ENCODE data around the gene CIDEC. TPM values are rescaled to one million over a fixed set of nuclear protein-coding genes. Genes with fewer than 3 reads are reported as not detected.
A peak's percentile ranks its signal among the peaks of the same experiment; 100 is the strongest.

CIDEC gene
- total and polyA plus RNA-seq, 9 of the 15 experiments (the other 6 are each of a cell fraction or from before 2014, with no cell fraction given) = not detected

DNA sequence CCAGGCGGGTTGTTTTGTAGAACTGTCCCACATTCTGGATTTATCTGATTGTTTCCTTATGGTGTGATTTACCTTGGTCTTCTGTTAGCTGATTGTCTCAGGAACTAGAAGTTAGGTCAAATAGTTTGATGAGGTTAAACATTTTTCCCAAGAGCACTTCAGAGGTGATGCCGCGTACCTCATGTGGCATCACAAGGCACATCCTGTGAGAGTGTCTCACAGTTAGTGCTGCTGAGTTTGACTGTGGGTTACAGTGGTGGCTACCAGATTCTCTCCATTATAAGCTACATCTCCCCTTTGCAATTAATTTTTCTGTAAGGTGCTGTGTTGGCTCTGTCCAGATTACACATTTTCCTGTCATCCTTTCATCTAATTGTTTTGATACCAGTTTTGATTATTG is 48.8 kb downstream of the CIDEC start (continued):
- no peak for TF ChIP-seq KAT2B (IDR thresholded peaks at IDR 0.05; ENCODE audit: low read depth, low read length)

DNA sequence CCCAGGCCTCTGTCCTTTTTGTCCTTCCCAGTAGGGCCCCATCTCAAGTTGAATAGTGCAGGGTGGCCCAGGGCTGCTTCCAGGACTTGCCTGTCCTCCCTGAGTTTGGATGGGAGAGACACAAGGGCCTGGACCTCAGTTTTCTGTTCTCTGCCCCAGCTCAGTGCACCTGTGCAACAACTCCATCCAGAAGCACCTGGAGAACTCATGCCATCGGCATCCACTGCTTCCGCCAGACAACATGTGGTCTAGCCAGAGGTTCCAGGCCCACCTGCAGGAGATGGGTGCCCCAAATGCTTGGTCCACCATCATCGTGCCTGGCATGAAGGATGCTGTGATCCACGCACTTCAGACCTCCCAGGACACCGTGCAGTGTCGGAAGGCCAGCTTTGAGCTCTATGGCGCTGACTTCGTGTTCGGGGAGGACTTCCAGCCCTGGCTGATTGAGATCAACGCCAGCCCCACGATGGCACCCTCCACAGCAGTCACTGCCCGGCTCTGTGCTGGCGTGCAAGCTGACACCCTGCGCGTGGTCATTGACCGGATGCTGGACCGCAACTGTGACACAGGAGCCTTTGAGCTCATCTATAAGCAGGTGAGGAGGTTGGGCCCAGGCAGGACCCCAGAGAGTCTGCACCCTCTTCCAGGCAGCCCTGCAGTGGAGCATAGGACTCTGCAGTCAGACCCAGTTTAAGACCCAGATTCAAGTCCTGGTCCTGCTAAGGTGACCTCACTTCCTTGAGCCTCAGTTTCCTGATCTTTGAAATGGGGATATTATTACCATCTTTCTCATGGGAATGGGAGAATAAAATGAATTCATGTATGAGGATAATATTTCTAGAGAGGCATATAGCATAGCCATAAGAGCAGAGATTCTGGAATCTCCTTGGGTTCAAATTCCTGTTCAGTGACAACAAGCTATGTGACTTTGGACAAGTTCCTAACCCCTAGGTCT is 51.0 kb downstream of the CIDEC start:
- intact Hi-C loops (cut with micrococcal nuclease) = no loop called here
- in situ Hi-C loops (cut with MboI) = loop anchor here (25.0 kb wide), 1 partner anchor 908 kb away; no protein-coding TSS in a partner anchor
- POLR2A ChIA-PET = interaction anchor here (0.6 to 3.2 kb wide), 3 partner anchors 12 to 15 kb away, joined by 4 to 18 read pairs (median 4); partner anchors contain the start of gene RPUSD3
- TF ChIP-seq MAX (CRISPR knock-in tag; IDR thresholded peaks at IDR 0.05) (peak; percentile 32; the same call in 1 of the 2 replicates), WHSC1 (IDR thresholded peaks at IDR 0.05; ENCODE audit: low read length) (peak; percentile 36), CBX3 (IDR thresholded peaks at IDR 0.05; ENCODE audit: borderline replicate concordance in 1 of 2, low read length in 2 of 2) (0 out of 3 replicates have a peak, but pooled peaks of 1 of the 2 experiments have one; percentile 16), ADNP (tag; IDR thresholded peaks at IDR 0.05) (peak; percentile 79), RBM25 (IDR thresholded peaks at IDR 0.05; ENCODE audit: low read depth, low read length, severe bottlenecking) (peak; percentile 76), CHD4 (IDR thresholded peaks at IDR 0.05; ENCODE audit: insufficient read depth, insufficient replicate concordance, low read depth, low read length, poor library complexity, severe bottlenecking) (peak; percentile 75), POLR2AphosphoS5 (IDR thresholded peaks at IDR 0.05; ENCODE audit: control insufficient read depth, insufficient read depth, low read depth, low read length) (peak; percentile 5; the same call in 1 of the 2 replicates), ESRRA (IDR thresholded peaks at IDR 0.05; ENCODE audit: borderline replicate concordance, low read depth) (peak; percentile 97), HDAC2 (IDR thresholded peaks at IDR 0.05) (peak; percentile 44; the same call in 1 of the 2 replicates)

More for the DNA sequence above, 51.0 kb downstream of the CIDEC start:
- H3K79me2 ChIP-seq (ENCODE audit: control insufficient read depth, insufficient read depth, low read length) = no peaks in the 10 kb centered on the region
- H4K20me1 ChIP-seq (replicated peaks; ENCODE audit: control insufficient read depth, insufficient read depth, low read length) = no peaks in the 10 kb centered on the region; the same call in 1 of the 2 replicates
- no peak overlapping the region for H3K4me3 ChIP-seq
- peaks cover 72% of the 10 kb centered on the region for H3K36me3 ChIP-seq (ENCODE audit: control insufficient read depth, insufficient read depth, low read length)
- peak overlapping the region in 1 of 2 experiments; percentile 0; a peak in 1 of 4 replicates for H3K9ac ChIP-seq (ENCODE audit: insufficient read depth in 1 of 2, low read depth in 2 of 2, low read length in 2 of 2)
- no peak overlapping the region for H2AFZ ChIP-seq (ENCODE audit: low read depth, low read length)
- 94% methylated on average over 17 of the region's 17 CpGs for WGBS (ENCODE audit: insufficient coverage, low coverage, missing lambda C conversion rate)
- CTCF ChIA-PET (ENCODE audit: low intra/inter-chr PET ratio) = no interaction called here
- FAIRE-seq (no peak), ATAC-seq (no peak), DNase-seq (ENCODE audit: extremely low read depth in 1 of 4, low spot score in 3 of 4) (no peak)
- peaks cover 0 to 11% of the 10 kb centered on the region in 2 experiments; a peak in 2 of 5 replicates for H3K4me1 ChIP-seq (replicated peaks in 1 of 2; ENCODE audit: control insufficient read depth in 2 of 2, insufficient read depth in 2 of 2, low read length in 2 of 2)
- no TSS peak for BruUV-seq (replicated peaks)
- no peaks in the 10 kb centered on the region for H3K9me3 ChIP-seq (replicated peaks; ENCODE audit: control insufficient read depth, insufficient read depth, low read depth, low read length)
- peaks cover 4% of the 10 kb centered on the region for H3K9me1 ChIP-seq (ENCODE audit: control insufficient read depth, insufficient read depth, low read length)
- no peak overlapping the region for H3K4me2 ChIP-seq (ENCODE audit: insufficient read depth, low read length)
- H3K27ac ChIP-seq (ENCODE audit: extremely low read depth, low read depth, low read length) = no peak overlapping the region
- no peaks in the 10 kb centered on the region for H3K27me3 ChIP-seq (ENCODE audit: control insufficient read depth in 2 of 2, insufficient read depth in 2 of 2, low read length in 2 of 2)
